ENCODE data around the gene NHEJ1.

DNA sequence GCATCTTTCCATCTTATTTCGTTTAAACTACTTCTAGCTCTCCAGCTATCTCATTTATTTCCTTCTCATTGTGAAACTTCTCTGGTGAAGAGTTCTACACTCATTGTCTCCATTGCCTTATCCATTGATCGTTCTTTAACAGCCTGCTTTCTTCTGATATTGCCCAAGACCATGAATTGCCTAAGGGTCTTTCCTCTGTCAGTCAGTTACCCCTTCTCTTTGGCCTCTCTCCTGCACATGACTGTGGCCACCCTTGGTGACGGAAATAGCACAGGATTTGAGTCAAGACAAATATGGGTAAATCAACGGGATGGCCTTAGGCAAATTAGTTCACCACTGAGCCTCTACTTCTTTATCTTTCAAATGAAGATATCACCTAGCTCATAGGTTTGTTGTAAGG lies 26.6 kb downstream of the NHEJ1 start:
- TF ChIP-seq CTCF (optimal IDR thresholded peaks at IDR 0.05 in 1 of 3, IDR thresholded peaks at IDR 0.05 in 1 of 3, conservative IDR thresholded peaks at IDR 0.05 in 1 of 3; ENCODE audit: extremely low read depth in 1 of 3, insufficient read depth in 2 of 3, low read length in 3 of 3), result no peak
- TF ChIP-seq EZH2 (IDR thresholded peaks at IDR 0.05; ENCODE audit: low read length), result no peak
